Fibroblast of pulmonary artery (primary cell): Measurements from ENCODE around the gene NRXN3.

Experiments used
- DNase-seq: peaks from one replicate; pipeline ENCODE4 v3.0.0-alpha.2; 2010; ENCODE audit warnings: low read depth
- H3K4me3 ChIP-seq: replicated peaks from 2 replicates; pipeline ENCODE4 v1.5.1; 2011; ENCODE audit warnings: low read depth, mild to moderate bottlenecking, control low read depth, low read length, moderate library complexity
- TF ChIP-seq, protein P1 (sequence below): IDR thresholded peaks from 2 replicates; pipeline ENCODE4 v1.5.1; 2011; ENCODE audit warnings: mild to moderate bottlenecking, control low read depth, low read length, inconsistent platforms; ENCODE audit errors: missing control alignments

NRXN3 gene

DNA sequence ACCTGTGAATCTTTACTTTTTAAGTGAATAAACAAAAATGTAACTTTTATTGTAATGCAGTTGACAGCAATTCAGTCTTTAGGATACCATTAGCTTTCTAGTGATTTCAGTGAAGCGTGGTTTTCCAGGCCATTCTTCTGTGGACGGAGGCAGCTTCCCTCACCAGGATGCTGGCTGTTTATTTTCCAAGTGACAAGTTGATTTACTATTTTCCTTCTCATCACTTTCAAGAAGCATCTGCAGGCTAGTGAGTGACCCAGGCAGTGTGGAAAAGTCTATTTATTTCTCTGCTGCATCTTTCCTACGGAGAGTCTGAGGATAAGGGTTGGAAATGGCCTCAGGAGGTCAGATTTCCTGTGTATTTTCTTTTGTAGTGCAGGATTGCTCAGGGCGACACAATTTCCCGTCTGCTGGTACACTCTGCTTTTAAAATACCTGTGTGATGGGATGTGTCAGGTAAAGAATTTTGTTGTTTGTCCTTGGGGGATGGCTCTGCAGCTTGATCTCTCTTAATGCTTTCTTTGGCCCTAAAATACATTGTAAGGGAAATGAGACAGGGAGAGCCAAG is 467.8 kb downstream of the NRXN3 start:
- TF ChIP-seq, protein P1, sequence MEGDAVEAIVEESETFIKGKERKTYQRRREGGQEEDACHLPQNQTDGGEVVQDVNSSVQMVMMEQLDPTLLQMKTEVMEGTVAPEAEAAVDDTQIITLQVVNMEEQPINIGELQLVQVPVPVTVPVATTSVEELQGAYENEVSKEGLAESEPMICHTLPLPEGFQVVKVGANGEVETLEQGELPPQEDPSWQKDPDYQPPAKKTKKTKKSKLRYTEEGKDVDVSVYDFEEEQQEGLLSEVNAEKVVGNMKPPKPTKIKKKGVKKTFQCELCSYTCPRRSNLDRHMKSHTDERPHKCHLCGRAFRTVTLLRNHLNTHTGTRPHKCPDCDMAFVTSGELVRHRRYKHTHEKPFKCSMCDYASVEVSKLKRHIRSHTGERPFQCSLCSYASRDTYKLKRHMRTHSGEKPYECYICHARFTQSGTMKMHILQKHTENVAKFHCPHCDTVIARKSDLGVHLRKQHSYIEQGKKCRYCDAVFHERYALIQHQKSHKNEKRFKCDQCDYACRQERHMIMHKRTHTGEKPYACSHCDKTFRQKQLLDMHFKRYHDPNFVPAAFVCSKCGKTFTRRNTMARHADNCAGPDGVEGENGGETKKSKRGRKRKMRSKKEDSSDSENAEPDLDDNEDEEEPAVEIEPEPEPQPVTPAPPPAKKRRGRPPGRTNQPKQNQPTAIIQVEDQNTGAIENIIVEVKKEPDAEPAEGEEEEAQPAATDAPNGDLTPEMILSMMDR = no peak
- H3K4me3 ChIP-seq = no peak overlapping the region
- no peak for DNase-seq

DNA sequence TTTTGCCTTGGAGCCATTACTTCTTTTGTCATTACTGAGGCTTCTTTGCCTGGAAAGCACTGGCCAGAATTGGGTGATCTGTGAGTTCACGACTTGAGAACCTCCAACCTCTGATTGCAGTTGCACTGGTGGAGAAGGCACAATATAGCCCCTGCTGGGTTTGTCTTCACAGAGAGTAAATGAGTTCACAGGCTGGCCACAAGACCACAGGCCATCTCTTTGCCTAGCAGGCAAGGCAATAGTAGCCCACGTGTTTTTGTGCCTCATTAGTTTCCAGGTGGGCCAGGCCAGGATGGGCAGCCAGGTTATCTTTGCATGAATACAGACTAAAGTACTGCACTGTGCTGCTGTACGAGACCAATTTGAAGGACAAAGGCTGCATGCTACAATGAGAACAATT is 468.8 kb downstream of the NRXN3 start:
- TF ChIP-seq, protein P1 = no peak
- H3K4me3 ChIP-seq = no peak overlapping the region
- no peak for DNase-seq

DNA sequence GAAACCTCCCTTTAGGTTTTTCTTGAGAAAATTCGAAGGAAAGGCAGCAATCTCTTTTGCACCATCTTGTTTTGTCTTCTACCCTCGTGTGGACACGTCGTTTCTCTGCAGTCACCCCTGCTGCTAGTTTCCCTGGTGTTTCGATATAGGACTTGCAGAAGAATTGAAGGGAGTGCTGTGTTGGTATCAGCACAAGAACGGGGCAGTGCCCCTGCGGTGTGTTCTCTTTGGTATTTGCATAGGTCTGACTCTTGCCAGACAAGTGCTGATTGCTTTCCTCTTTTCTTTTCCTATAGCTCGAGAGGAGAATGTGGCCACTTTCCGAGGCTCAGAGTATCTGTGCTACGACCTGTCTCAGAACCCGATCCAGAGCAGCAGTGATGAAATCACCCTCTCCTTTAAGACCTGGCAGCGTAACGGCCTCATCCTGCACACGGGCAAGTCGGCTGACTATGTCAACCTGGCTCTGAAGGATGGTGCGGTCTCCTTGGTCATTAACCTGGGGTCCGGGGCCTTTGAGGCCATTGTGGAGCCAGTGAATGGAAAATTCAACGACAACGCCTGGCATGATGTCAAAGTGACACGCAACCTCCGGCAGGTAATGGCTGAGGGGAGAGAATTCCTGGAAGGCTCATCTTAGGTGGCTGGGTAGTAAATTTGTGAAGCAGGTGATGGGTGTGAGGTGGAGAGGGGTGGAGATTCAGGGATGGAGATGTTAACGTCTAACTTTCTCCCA is 474.8 kb downstream of the NRXN3 start:
- DNase-seq = no peak
- no peak overlapping the region for H3K4me3 ChIP-seq
- TF ChIP-seq, protein P1 = no peak

DNA sequence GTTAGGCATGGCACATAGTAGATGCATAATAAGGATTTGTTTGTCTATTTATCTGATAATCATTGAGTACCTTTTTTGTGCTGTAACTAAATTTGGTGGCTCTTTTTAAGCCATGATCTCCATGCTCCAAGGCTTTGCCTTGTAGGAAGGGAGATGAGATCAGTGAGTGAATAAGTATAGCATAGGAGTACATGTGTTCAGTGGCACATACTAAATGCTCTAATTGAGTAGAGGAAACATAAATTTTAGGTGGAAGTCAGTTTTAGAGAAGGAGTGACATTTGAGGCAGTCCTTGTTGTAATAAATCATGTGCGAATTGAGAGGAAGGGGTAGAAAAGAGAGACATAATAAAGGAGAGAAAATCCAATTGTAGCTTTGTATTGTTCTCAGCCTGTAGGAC is 482.6 kb downstream of the NRXN3 start:
- no peak overlapping the region for H3K4me3 ChIP-seq
- DNase-seq = no peak
- TF ChIP-seq, protein P1 = no peak

DNA sequence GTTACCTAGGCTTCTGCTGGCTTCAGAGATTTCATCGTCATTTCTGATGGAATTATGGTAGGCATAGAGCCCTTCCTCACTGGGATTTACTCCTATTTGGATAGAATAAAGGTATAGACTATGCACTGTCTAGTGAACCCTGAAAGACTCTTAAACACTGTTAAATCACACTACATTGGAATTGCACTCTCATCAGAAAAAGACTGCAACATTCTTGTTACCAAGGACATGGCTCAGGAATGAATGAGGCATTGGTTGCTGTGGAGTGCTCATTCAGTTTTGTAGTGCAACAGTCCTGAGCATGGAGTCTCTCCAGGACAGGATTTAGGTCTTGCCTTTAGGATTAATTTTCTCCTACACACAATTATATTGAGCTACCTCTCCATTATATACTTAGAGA is 483.0 kb downstream of the NRXN3 start:
- DNase-seq = no peak
- TF ChIP-seq, protein P1 = no peak
- H3K4me3 ChIP-seq = no peak overlapping the region

DNA sequence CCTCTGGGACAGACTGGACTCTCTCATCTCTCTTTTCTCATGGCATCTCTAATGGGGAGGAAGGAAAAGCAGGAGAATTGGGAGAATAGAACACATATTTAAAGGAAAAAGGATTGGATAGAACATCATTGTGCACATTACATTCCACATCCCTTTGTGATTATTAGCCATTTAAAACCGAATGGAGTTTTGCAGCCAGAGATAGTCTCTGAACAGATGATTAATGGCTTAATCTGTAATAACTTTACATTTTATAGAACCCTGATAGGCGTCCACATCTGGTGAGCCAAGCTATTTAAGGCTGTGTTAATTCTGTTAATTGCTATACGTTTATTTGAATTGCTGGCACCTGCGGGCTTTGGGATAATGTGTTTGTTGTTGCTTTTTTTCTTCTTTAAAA is 487.3 kb downstream of the NRXN3 start:
- TF ChIP-seq, protein P1 = no peak
- no peak overlapping the region for H3K4me3 ChIP-seq
- DNase-seq = no peak

DNA sequence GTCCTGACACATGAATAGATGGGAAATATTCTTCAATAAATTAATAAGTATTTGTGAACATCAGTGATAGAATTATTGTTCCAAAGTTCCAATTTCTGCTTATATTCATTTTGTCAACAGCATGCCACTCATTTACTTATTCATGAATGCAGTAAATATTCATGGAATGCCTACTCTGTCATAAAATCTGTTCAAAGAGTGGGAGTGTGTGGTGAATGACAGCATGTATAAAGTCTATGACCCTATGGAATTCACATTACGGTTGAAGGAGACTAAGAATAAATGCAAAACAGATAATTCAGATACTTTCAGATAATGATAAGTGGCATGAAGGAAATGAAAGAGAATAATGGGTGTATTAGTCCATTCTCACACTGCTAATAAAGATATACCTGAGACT is 494.7 kb downstream of the NRXN3 start:
- H3K4me3 ChIP-seq = no peak overlapping the region
- TF ChIP-seq, protein P1 = no peak
- DNase-seq = no peak
